NB4 (cell line): ENCODE results near the gene CENPK.
"Not testable (repeated sequence)": the region's sequence is repeated elsewhere in the genome, so short reads cannot be mapped to it uniquely, and the experiment has no call there.

ENCODE experiments used
- CTCF ChIP-seq: IDR thresholded peaks from one replicate; pipeline ENCODE4 v1.5.1; 2012; ENCODE audit warnings: low read depth, low read length
- POLR2A ChIP-seq: IDR thresholded peaks from 2 replicates; pipeline ENCODE4 v1.6.1; 2011; ENCODE audit warnings: mild to moderate bottlenecking; ENCODE audit not compliant: insufficient read length; ENCODE audit errors: extremely low read depth

- not testable (repeated sequence) for TF ChIP-seq POLR2A, CTCF
Measured at GRCh38 chr5:65486803-65487202, 76.2 kb downstream of the CENPK start.
